Liver (tissue), 9 donors: Measurements from ENCODE around the gene BCKDHB. TPM values are rescaled to one million over a fixed set of nuclear protein-coding genes. Genes with fewer than 3 reads are reported as not detected.

Source experiments
- DNase-seq: peaks from one replicate; pipeline ENCODE4 v3.0.0-alpha.2; 2017; ENCODE audit warnings: low spot score
- H3K27ac ChIP-seq, 2 donors: one replicate each; pipeline ENCODE4 v1.7.0; 2013; ENCODE audit warnings: inconsistent platforms in 2 of 2, low read length in 2 of 2, control low read depth in 1 of 2, low read depth in 1 of 2, mild to moderate bottlenecking in 1 of 2
- H3K27me3 ChIP-seq, 4 donors: one replicate each; pipeline versions ENCODE4 v1.6.1 to v1.7.0; 2013; ENCODE audit warnings: low read length in 3 of 4, inconsistent platforms in 1 of 4, mild to moderate bottlenecking in 1 of 4, moderate library complexity in 1 of 4; ENCODE audit not compliant: control insufficient read depth in 4 of 4, insufficient read depth in 4 of 4
- H3K36me3 ChIP-seq, 4 donors: one replicate each; pipeline versions ENCODE4 v1.6.1 to v1.7.0; 2013; ENCODE audit warnings: low read length in 3 of 4, mild to moderate bottlenecking in 3 of 4, low read depth in 1 of 4, moderate library complexity in 1 of 4; ENCODE audit not compliant: control insufficient read depth in 4 of 4, insufficient read depth in 3 of 4
- H3K4me1 ChIP-seq, 4 donors: one replicate each; pipeline versions ENCODE4 v1.6.1 to v1.7.0; 2013; ENCODE audit warnings: low read length in 3 of 4, mild to moderate bottlenecking in 3 of 4, moderate library complexity in 1 of 4; ENCODE audit not compliant: control insufficient read depth in 4 of 4, insufficient read depth in 4 of 4
- H3K4me3 ChIP-seq, 3 donors: one replicate each; pipeline versions ENCODE4 v1.6.1 to v1.7.0; 2013; ENCODE audit warnings: low read length in 3 of 3, control low read depth in 1 of 3, low read depth in 1 of 3, mild to moderate bottlenecking in 1 of 3
- H3K9ac ChIP-seq, 2 donors: one replicate each; pipeline ENCODE4 v1.7.0; 2013; ENCODE audit warnings: low read length in 2 of 2, mild to moderate bottlenecking in 2 of 2, moderate library complexity in 2 of 2, control low read depth in 1 of 2, low read depth in 1 of 2
- H3K9me3 ChIP-seq, 4 donors: one replicate each; pipeline versions ENCODE4 v1.6.1 to v1.7.0; 2013; ENCODE audit warnings: low read length in 3 of 4; ENCODE audit not compliant: control insufficient read depth in 4 of 4
- CTCF ChIP-seq: fragments of 150-350 bp; IDR thresholded peaks from 2 replicates; pipeline ENCODE4 v1.5.1; 2017; ENCODE audit warnings: improper control_type of control experiment, low read depth, low read length; ENCODE audit not compliant: missing input control
- EGR1 ChIP-seq, 2 donors: IDR thresholded peaks; 2 replicates each; pipeline ENCODE4 v1.6.1; 2016 to 2018; ENCODE audit warnings: antibody characterized with exemption in 2 of 2, low read depth in 2 of 2
- FOXA1 ChIP-seq: IDR thresholded peaks from 2 replicates; pipeline ENCODE4 v1.6.1; 2016; ENCODE audit warnings: antibody characterized with exemption
- FOXA2 ChIP-seq: IDR thresholded peaks from 2 replicates; pipeline ENCODE4 v1.6.1; 2016; ENCODE audit warnings: antibody characterized with exemption
- GABPA ChIP-seq, 2 donors: IDR thresholded peaks in 1 of 2; conservative IDR thresholded peaks in 1 of 2; 2 replicates each; pipeline ENCODE4 v1.6.1; 2016; ENCODE audit warnings: antibody characterized with exemption in 2 of 2, mild to moderate bottlenecking in 1 of 2, moderate library complexity in 1 of 2
- HNF4A ChIP-seq, 2 donors: conservative IDR thresholded peaks; 2 replicates each; pipeline ENCODE4 v1.6.1; 2016; ENCODE audit warnings: antibody characterized with exemption in 2 of 2, mild to moderate bottlenecking in 2 of 2
- HNF4G ChIP-seq: IDR thresholded peaks from 2 replicates; pipeline ENCODE4 v1.6.1; 2016; ENCODE audit warnings: antibody characterized with exemption
- JUND ChIP-seq, 2 donors: IDR thresholded peaks; 2 replicates each; pipeline ENCODE4 v1.6.1; 2016; ENCODE audit warnings: antibody characterized with exemption in 2 of 2
- MAX ChIP-seq: IDR thresholded peaks from 2 replicates; pipeline ENCODE4 v1.6.1; 2016; ENCODE audit warnings: antibody characterized with exemption
- NR2F2 ChIP-seq: IDR thresholded peaks from 2 replicates; pipeline ENCODE4 v1.6.1; 2016; ENCODE audit warnings: antibody characterized with exemption
- RAD21 ChIP-seq, 2 donors: IDR thresholded peaks; 2 replicates each; pipeline ENCODE4 v1.6.1; 2016; ENCODE audit warnings: antibody characterized with exemption in 2 of 2, mild to moderate bottlenecking in 2 of 2
- RXRA ChIP-seq, 2 donors: IDR thresholded peaks; 2 replicates each; pipeline ENCODE4 v1.6.1; 2017 to 2018; ENCODE audit warnings: antibody characterized with exemption in 2 of 2, mild to moderate bottlenecking in 1 of 2
- SP1 ChIP-seq: IDR thresholded peaks from 2 replicates; pipeline ENCODE4 v1.6.1; 2018; ENCODE audit warnings: antibody characterized with exemption, mild to moderate bottlenecking
- TAF1 ChIP-seq: conservative IDR thresholded peaks from 2 replicates; pipeline ENCODE4 v1.6.1; 2016; ENCODE audit warnings: antibody characterized with exemption, mild to moderate bottlenecking
- YY1 ChIP-seq: IDR thresholded peaks from 2 replicates; pipeline ENCODE4 v1.6.1; 2016; ENCODE audit warnings: antibody characterized with exemption, mild to moderate bottlenecking
- WGBS: extraction: QIAGEN DNeasy Blood & Tissue Kit; methylation state at CpG from one replicate; pipeline ENCODE4 v1.1.7; 2013; 5-methylcytosine and 5-hydroxymethylcytosine counted together
- polyA plus RNA-seq, 2 donors: library from polyadenylated mRNA; stranded (reverse) in 1 of 2; unstranded in 1 of 2; fragments of 200-250 nt in 1 of 2; fragments of >200 nt in 1 of 2; fragmentation: Nextera tagmentation in 1 of 2; extraction: Ambion mirVana in 1 of 2; gene quantifications; one replicate each; pipeline versions ENCODE4 v1.2.1 to v1.2.3, GENCODE V29; 2013 to 2015
- total RNA-seq, 2 donors: library from RNA; depleted of rRNA; stranded (reverse); fragments of >200 nt; gene quantifications; one replicate each; pipeline ENCODE4 v1.2.3, GENCODE V29; 2014
- TF ChIP-seq, protein P1 (sequence below): IDR thresholded peaks from 2 replicates; pipeline ENCODE4 v1.6.1; 2016; ENCODE audit warnings: antibody characterized with exemption
- TF ChIP-seq, protein P2 (sequence below): IDR thresholded peaks from 2 replicates; pipeline ENCODE4 v1.6.1; 2016; ENCODE audit warnings: antibody characterized with exemption
- TF ChIP-seq, protein P3 (sequence below): IDR thresholded peaks from 2 replicates; pipeline ENCODE4 v1.6.1; 2016; ENCODE audit warnings: antibody characterized with exemption, mild to moderate bottlenecking
- donor health status: healthy.
- donor health status: healthy.
- donor health status: healthy.
- donor health status: healthy.
- donor health status: healthy.

The BCKDHB gene
- total and polyA plus RNA-seq, 4 donors: 13.0 to 74.8 (median 31.6) TPM

DNA sequence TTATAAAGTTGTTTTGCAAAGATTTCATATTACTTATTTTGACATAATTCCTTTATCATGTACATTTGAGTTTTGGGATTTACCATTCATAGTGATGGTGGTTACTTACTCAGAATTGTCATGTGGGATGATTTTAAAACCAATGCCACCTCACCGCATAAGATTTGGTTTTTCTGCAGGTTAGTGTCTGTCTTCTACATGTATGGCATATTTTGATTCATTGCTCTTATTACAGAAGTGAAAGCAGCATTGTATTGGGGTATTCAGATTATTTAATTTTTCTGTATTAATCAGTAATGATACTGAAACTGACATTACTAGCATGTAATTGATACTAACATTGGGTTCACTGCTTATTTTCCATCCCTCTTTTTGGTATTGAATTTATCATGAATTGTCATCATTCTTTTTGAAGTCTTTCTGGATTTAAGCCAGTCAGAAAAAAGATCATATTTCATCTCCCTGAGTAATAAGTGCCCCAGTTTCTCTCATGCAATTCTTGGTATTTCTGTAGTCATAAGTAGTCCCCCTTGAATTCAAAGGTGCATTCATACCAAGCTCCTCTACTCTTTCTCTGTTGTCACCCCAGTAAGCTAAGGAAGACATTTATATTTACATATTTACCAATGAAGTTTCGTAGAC, 176.6 kb downstream of the BCKDHB start:
- no peak for DNase-seq
- Histone ChIP-seq H3K9me3 (no peaks in the 10 kb centered on the region), H3K36me3 (no peaks in the 10 kb centered on the region), H3K4me3 (no peak overlapping the region), H3K27ac (no peak overlapping the region), H3K27me3 (no peaks in the 10 kb centered on the region), H3K4me1 (no peaks in the 10 kb centered on the region), H3K9ac (no peak overlapping the region)
- 94% methylated on average over 2 of the region's 2 CpGs for WGBS
- no peak for TF ChIP-seq FOXA2
- TF ChIP-seq HNF4A (conservative IDR thresholded peaks at IDR 0.05): no peak
- no peak for TF ChIP-seq GABPA (IDR thresholded peaks at IDR 0.05 in 1 of 2, conservative IDR thresholded peaks at IDR 0.05 in 1 of 2)
- no peak for TF ChIP-seq TAF1
- no peak for TF ChIP-seq RXRA (IDR thresholded peaks at IDR 0.05)
- TF ChIP-seq JUND (IDR thresholded peaks at IDR 0.05): no peak
- TF ChIP-seq, protein P1, sequence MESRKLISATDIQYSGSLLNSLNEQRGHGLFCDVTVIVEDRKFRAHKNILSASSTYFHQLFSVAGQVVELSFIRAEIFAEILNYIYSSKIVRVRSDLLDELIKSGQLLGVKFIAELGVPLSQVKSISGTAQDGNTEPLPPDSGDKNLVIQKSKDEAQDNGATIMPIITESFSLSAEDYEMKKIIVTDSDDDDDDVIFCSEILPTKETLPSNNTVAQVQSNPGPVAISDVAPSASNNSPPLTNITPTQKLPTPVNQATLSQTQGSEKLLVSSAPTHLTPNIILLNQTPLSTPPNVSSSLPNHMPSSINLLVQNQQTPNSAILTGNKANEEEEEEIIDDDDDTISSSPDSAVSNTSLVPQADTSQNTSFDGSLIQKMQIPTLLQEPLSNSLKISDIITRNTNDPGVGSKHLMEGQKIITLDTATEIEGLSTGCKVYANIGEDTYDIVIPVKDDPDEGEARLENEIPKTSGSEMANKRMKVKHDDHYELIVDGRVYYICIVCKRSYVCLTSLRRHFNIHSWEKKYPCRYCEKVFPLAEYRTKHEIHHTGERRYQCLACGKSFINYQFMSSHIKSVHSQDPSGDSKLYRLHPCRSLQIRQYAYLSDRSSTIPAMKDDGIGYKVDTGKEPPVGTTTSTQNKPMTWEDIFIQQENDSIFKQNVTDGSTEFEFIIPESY: no peak
- TF ChIP-seq, protein P2, sequence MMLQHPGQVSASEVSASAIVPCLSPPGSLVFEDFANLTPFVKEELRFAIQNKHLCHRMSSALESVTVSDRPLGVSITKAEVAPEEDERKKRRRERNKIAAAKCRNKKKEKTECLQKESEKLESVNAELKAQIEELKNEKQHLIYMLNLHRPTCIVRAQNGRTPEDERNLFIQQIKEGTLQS: no peak
- TF ChIP-seq EGR1 (IDR thresholded peaks at IDR 0.05; ENCODE audit: low read depth in 2 of 2): no peak
- TF ChIP-seq, protein P3, sequence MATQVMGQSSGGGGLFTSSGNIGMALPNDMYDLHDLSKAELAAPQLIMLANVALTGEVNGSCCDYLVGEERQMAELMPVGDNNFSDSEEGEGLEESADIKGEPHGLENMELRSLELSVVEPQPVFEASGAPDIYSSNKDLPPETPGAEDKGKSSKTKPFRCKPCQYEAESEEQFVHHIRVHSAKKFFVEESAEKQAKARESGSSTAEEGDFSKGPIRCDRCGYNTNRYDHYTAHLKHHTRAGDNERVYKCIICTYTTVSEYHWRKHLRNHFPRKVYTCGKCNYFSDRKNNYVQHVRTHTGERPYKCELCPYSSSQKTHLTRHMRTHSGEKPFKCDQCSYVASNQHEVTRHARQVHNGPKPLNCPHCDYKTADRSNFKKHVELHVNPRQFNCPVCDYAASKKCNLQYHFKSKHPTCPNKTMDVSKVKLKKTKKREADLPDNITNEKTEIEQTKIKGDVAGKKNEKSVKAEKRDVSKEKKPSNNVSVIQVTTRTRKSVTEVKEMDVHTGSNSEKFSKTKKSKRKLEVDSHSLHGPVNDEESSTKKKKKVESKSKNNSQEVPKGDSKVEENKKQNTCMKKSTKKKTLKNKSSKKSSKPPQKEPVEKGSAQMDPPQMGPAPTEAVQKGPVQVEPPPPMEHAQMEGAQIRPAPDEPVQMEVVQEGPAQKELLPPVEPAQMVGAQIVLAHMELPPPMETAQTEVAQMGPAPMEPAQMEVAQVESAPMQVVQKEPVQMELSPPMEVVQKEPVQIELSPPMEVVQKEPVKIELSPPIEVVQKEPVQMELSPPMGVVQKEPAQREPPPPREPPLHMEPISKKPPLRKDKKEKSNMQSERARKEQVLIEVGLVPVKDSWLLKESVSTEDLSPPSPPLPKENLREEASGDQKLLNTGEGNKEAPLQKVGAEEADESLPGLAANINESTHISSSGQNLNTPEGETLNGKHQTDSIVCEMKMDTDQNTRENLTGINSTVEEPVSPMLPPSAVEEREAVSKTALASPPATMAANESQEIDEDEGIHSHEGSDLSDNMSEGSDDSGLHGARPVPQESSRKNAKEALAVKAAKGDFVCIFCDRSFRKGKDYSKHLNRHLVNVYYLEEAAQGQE: no peak
- TF ChIP-seq FOXA1: no peak
- TF ChIP-seq CTCF: no peak
- no peak for TF ChIP-seq MAX

DNA sequence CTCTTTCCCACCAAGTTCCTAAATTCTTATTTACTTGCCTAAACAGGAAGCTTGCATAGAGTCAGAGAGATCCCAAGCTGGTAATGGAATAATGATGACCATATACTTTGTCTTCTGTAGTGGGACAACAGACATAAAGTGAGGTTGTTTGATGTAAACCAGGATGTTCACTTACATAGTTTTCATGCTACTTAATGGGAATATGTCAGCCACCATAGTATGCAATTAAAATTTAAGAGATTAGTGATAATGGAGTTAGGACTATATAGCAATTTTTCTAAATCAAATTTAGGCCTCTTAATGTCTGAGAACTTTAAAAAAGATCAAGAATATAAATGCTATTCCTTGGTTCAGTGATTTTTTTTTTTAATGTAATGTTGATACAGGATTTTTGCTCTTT, 180.6 kb downstream of the BCKDHB start:
- Histone ChIP-seq H3K36me3 (no peaks in the 10 kb centered on the region), H3K9ac (no peak overlapping the region), H3K9me3 (no peaks in the 10 kb centered on the region), H3K27ac (no peak overlapping the region), H3K4me3 (no peak overlapping the region), H3K27me3 (no peaks in the 10 kb centered on the region), H3K4me1 (no peaks in the 10 kb centered on the region)
- no peak for DNase-seq
- TF ChIP-seq NR2F2: no peak
- TF ChIP-seq EGR1 (IDR thresholded peaks at IDR 0.05; ENCODE audit: low read depth in 2 of 2): no peak
- no peak for TF ChIP-seq HNF4G
- no peak for TF ChIP-seq RAD21 (IDR thresholded peaks at IDR 0.05)
- TF ChIP-seq MAX: no peak
- no peak for TF ChIP-seq HNF4A (conservative IDR thresholded peaks at IDR 0.05)
- no peak for TF ChIP-seq SP1
- TF ChIP-seq, protein P2: no peak
- no peak for TF ChIP-seq RXRA (IDR thresholded peaks at IDR 0.05)
- TF ChIP-seq YY1: no peak
- no peak for TF ChIP-seq JUND (IDR thresholded peaks at IDR 0.05)
- TF ChIP-seq CTCF: no peak
- TF ChIP-seq TAF1: no peak
- no peak for TF ChIP-seq GABPA (IDR thresholded peaks at IDR 0.05 in 1 of 2, conservative IDR thresholded peaks at IDR 0.05 in 1 of 2)
